ENCODE results near the gene MT1X.

MT1X gene

GRCh38 chr16:56681939-56682702, at the start of gene MT1X:
MT1X (plus strand) TSS chr16:56682470; CDS start chr16:56682541, 71 bp downstream.
- peak; percentile 44 to 97 (median 79) for DNase-seq

DNA sequence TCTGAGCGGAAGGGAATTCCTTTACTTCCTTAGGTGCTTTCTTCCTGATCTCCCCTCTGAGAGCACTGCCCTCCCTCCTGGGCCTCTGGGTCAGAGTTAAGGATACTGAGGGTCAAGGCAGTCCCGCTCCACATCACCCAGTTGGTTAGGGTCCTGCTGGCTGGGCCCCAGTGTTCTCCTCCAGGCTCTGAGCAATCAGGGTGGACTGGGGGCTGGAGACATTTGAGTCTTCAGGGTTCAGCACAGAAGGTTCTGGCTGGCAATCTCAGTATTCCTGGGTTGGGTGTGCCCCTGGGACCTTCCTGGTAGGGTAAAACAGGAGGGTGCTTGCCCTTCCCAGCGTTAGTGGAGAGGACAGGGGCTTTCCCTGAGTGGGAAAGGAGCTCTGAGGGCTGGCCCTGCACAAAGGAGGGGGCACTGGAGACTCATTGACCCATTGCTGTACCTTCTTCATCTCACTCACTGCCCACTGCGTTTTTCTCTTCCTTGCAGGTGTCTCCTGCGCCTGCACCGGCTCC, 49.4 kb upstream of the MT1X start:
- no peak for DNase-seq

DNA sequence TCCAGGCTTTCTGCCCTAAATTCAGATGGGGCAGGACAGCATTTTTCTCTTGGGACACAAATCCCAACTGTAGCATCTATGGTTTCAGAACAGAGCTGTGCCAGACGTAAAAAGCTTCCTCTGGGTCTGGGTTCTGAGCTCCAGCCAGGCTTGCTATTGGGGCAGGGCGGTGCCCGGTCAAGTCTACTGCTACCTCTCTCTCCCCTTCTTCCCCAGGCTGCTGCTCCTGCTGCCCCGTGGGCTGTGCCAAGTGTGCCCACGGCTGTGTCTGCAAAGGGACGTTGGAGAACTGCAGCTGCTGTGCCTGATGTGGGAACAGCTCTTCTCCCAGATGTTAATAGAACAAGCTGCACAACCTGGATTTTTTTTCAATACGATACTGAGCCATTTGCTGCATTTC, 48.7 kb upstream of the MT1X start:
- DNase-seq = no peak

GRCh38 chr16:56634715-56635440, 47.4 kb upstream of the MT1X start:
- peak in 1 of 14 donors; percentile 54 for DNase-seq

- DNase-seq = no peak
Measured at GRCh38 chr16:56635441-56635967, 46.8 kb upstream of the MT1X start.

- DNase-seq = no peak
Measured at GRCh38 chr16:56636616-56637413, 45.5 kb upstream of the MT1X start.

DNA sequence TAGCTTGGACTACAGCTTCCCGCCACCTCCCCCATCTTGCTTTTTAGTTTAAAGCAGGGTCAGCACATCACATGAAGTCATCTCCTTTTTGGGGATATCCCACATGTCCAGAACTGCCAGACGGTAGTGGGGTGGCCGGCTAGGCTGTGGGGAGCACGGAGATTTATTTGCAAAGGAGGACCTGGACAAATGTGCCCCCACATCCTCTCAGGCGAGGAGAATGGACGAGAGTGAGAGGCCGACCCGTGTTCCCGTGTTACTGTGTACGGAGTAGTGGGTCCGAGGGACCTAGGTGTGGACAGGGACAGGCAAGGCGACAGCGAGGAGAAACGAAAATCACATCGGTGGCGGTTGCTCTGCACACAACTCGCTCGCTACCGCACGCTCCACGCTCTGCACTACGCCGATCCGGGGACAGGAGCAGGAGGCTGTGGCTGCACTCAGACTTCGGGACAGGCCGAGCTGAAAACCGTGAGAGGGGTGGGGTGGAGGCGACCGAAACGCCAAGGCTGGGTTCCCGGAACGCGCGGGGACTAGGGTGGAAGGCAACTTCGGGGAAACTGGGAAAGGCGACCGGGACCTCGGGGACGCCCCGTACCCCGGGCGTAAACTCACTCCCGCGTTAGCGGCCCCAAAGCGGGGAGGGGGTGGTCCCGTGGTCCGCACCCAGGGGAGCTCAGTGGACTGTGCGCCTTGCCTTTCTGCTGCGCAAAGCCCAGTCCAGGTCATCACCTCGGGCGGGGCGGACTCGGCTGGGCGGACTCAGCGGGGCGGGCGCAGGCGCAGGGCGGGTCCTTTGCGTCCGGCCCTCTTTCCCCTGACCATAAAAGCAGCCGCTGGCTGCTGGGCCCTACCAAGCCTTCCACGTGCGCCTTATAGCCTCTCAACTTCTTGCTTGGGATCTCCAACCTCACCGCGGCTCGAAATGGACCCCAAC, 44.2 kb upstream of the MT1X start, which contains the start of gene MT1A:
MT1A (plus strand) TSS at position 853 of the 937 bp plus-strand sequence; CDS start at position 926, 73 bp downstream.
- peak in 5 of 14 donors; percentile 28 to 73 (median 33) for DNase-seq

- DNase-seq = no peak
Measured at GRCh38 chr16:56639045-56639444, 43.2 kb upstream of the MT1X start.

- DNase-seq = no peak
Measured at GRCh38 chr16:56640076-56640475, 42.2 kb upstream of the MT1X start.

- no peak for DNase-seq
Measured at GRCh38 chr16:56641166-56641565, 41.1 kb upstream of the MT1X start.

GRCh38 chr16:56643080-56643778, 39.0 kb upstream of the MT1X start:
- DNase-seq = peak in 3 of 14 donors; percentile 10 to 46 (median 12)

DNA sequence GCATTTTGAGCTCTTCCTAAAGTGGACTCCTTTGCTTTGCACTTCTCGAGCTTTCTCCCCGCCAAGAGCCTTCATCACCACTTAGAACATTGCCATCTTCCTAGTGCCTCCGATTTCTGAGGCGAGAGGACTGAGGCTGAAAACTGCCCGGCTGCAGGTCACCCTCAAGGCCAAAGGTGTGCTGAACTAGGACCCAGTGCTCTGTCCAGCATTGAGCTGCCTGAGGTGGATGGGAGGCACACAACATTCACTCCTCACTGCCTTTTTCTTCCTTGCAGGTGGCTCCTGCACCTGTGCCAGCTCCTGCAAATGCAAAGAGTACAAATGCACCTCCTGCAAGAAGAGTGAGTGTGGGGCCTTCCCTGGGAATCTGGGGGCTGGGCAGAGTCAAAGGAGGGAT, 38.4 kb upstream of the MT1X start:
- no peak for DNase-seq

DNA sequence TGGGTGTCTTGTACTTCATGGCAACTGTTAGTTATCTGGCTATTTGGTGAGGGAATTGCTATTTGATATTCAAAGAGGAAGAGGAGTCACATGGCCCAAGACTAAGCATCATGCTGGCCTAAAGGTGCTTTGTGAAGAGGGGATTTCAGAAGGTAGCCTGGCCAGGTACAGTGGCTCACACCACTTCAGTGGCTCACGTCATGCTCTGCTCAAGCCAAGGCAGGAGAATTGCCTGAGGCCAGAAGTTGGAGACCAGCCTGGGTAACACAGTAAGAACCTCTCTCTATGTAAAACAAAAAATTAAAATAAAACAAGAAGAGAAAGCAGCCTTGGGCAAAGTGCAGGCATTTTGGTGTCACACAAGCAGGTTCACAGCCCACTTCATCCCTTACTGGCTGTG, 37.0 kb upstream of the MT1X start:
- no peak for DNase-seq

GRCh38 chr16:56645838-56646237, 36.4 kb upstream of the MT1X start:
- no peak for DNase-seq

DNA sequence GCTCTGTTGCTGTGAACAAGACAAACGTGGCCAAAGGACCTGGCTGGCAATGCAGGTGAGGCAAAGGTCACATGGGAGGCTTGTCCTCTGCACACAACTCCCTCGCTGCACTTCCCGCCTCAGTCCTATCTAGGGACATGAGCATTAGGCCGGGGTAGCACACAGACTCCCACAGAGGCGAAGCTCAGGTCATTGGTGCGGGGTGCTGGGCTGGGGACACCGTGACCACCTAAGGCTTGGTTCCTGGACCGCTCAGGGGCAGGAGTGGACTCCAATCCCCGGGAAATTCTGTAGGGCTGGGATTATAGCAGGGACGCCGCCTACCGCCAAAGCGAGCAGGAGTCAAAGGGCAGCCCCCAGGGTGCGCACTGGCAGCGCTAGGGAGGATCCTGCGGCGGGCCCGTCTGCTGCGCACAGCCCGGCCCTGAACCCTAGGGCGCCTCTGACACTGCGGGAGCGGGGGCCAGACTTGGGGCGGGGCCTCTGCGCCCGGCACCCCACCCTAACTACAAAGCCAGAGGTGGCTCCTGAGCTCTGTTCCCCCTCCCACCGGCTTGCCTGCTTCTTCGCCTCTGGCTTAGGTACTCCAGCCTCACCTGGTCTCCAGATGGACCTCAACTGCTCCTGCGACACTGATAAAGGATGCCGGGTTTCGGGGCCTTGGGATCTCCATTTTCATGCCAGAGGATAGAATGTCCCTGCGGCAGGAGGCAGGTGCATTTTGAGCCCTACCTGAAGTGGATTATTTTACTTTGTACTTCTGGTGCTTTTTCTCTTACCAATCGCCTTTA, 34.4 kb upstream of the MT1X start:
- DNase-seq = no peak

- DNase-seq = no peak
Measured at GRCh38 chr16:56649271-56649670, 33.0 kb upstream of the MT1X start.

GRCh38 chr16:56649820-56650219, 32.5 kb upstream of the MT1X start:
- DNase-seq = no peak

- DNase-seq = no peak
Measured at GRCh38 chr16:56651586-56651985, 30.7 kb upstream of the MT1X start, which contains the start of gene MT1B. MT1B (plus strand) TSS chr16:56651886; CDS start chr16:56651954, 68 bp downstream.

- DNase-seq = no peak
Measured at GRCh38 chr16:56652600-56652999, 29.7 kb upstream of the MT1X start.

DNA sequence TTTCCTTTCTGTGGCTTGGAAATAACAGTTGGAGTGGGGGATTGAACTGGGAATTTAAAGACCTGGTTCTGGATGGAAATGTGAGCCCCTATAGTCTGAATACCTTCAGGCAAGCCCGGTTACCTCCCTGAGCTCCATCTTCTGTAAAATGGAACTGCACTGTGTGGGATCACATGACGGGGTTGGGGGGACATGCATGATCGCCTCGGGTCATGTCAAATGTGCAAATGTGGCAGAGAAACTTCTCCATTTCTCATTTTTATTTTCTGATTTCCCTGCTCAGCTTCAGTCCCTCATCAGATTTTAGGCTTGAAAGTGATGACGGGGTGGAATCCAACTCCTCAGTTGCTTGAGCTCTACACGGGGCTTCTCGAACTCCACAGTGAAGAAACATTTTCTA, 29.1 kb upstream of the MT1X start:
- DNase-seq = no peak

All from C1 segment of cervical spinal cord (tissue), 14 donors.